Stimulated activated CD8-positive, alpha-beta memory T cell treated with anti-CD3 and anti-CD28 coated beads, Interleukin-2, amount 100 ng/mL, for 48 hours (primary cell): ENCODE measurements around the gene NEUROD1.
"Not testable (repeated sequence)": the region's sequence is repeated elsewhere in the genome, so short reads cannot be mapped to it uniquely, and the experiment has no call there.

Experiments used
- DNase-seq, 2 donors: peaks; one replicate each; pipeline ENCODE4 v3.0.0-alpha.2; 2020; ENCODE audit warnings: low read depth in 2 of 2

NEUROD1 gene

DNA sequence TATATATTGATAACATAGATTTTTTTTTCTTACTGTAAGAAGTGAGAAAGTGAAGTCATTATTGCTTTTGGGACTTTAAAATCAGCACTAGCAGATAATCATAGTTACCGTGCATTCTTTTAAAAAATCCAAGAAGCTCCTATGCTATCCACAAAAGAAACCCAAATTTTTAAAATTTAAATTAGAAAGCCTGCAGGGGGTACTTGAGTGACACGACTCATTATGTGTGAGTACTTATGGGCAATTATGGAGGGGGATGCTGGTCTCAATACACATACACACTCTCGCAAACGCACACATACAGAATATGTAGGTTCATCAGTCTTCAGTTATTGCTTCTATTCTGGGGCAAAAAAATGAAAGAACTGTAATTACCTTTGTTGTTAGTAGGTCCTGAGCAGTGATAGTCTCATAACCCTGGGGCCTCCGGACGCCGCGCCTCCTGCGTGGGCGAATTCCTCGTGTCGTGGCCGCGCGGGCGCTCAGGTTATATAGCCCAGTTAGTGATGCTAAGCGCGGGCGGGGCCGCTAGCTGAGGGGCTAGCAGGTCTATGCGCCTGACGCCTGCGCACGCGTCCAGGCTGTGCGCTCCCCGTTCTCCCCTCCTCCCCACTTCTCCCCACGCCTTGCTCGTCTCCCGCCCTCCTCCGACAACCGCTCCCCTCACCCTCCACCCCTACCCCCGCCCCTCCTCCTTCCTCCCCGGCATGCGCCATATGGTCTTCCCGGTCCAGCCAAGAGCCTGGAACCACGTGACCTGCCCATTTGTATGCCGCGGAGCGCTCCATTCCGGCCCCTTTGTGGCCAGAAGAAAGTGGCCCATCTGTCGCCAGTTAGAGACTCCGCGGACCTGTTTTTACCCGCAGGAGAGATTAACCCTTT, at the start of gene NEUROD1:
Gene NEUROD1, minus strand, starts transcription at position 463 of the 882 bp plus-strand sequence. CDS start 1,657 bp downstream, outside the sequence.
- no peak for DNase-seq

DNA sequence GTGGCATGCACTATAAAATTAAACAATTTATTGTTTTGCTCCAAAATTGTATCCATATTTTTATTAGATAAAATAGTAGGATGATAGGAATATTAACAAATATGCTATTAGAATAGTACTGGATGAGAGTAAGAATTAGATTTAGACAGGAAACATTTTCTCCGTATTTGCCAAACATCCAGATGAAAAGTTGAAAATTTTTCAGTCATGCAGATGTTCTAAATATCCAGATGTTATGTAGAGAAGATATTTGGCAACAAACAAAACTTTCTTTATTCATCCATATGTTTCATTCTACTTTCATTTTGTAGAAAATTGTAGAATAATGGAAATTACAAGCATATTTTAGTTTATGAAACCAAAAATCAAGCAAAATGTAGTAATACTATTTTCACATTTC, 45.2 kb upstream of the NEUROD1 start:
- no peak for DNase-seq

DNA sequence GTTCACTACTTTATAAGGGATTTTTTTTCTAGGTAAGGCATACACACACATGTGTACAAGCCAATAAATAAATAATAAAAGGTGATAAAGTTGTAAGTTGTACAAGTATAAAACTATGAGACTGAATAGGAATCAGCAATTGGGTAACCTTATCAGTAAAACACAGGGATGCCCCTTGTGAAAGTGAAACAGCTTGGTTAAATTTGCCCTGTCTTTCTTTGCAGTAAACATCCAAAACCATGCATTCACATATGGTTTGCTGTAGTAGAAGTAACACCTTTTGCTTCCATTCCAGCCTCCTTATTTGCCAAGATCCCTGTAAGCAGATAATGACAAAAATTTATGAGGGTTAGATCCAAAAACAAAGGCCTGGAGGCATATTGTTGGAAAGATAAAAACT, 44.3 kb upstream of the NEUROD1 start:
- DNase-seq: no peak

DNA sequence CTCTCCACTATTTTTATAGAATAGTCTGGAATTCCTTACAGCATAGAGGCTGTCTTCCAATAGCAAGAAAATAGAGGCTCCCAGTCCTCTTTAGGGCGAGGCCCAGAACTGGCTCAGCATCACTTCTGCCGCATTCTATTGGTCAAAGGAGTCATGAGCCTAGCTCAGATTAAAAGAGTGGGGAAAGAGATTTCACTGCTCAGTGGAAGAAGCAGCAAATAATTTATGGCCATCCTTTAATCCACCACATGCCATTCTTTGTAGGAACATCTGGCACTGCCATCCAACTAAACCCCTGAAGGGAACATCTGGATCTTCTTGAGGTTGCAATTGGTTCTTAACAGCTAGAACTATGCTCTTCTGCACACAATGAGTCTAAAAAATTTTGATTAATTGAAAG, 43.4 kb upstream of the NEUROD1 start:
- DNase-seq: no peak

DNA sequence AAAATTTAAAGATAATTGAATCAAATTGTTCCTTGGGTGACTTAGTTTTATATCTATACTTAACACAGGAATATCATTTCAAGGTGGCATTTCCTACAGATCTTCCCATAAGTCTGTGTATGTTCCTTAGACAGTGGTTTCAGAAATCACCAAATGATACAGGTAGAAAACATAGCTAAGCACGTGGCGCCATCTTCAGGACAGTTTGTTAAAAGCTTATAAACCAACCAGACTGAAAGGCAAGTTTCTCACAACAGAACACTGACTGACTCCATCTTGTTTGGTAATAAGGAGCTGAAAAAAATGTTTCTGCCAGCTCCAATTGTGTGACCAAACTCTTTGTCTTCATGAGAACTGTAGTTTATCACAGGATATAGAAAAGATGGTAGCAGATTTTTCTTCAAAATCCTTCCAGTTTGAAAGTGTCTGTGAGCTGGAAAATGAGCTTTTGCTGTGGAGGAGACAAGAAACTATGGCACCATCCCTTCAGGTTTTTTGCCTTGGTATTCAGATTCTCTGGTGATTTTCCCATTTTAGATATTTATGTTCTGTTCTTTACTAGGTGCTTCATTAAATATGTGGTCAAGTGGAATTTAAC, 34.8 kb upstream of the NEUROD1 start:
- peak; percentile 18 to 38 for DNase-seq

GRCh38 chr2:181711051-181711450, 30.7 kb upstream of the NEUROD1 start:
- DNase-seq: not testable (repeated sequence)

- not testable (repeated sequence) for DNase-seq
These were observed 22.2 kb upstream of the NEUROD1 start for GRCh38 chr2:181702519-181702918.

- no peak for DNase-seq
These were observed 17.9 kb upstream of the NEUROD1 start for GRCh38 chr2:181698223-181698622.

DNA sequence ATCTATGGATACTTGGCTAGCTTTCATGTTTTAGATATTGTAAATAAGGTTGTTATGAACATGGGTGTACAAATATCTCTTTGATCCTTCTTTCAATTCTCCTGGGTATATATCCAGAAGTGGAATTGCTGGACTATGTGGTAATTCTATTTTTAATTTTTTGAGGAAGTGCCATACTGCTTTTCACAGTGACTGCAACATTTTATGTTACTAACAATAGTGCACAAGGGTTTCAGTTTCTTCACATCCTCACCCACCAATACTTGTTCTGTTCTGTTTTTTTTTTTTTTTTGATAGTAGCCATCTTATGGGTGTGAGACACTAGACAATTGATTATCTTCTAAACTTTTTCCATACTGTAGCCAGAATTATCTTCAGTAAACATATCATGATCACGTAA, 17.3 kb upstream of the NEUROD1 start:
- DNase-seq: no peak

GRCh38 chr2:181697126-181697525, 16.8 kb upstream of the NEUROD1 start:
- DNase-seq: no peak

GRCh38 chr2:181694271-181694670, 14.0 kb upstream of the NEUROD1 start:
- DNase-seq: no peak

GRCh38 chr2:181690860-181691259, 10.5 kb upstream of the NEUROD1 start:
- DNase-seq: no peak

GRCh38 chr2:181686576-181687185, 6.4 kb upstream of the NEUROD1 start:
- no peak for DNase-seq

DNA sequence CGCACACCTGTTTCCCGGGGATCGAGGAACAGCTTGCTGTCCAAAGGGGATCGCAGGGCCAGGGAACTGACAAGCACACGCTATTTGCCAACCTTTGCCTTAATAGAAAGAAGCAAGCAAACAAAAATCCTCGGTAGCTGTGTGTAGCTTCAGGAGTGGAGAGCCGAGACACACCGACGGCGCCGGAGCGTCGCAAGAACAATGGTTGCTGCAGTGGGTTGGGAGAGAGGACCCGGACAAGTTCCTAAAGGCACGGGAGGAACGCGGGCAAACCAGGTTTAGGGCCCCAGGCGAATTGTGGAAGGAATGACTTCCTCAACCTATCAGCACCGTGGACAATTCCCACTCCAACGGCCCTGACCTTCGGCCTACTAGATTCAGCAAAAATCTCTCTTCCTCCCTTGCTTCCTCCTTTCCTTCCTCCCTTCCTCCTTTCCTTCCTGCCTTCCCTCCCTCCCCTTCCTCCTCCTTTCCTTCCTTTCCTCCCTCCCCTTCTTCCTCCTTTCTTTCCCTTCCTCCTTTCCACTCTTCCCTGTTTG, 4.9 kb upstream of the NEUROD1 start:
- no peak for DNase-seq

- DNase-seq: no peak
These were observed 4.3 kb upstream of the NEUROD1 start for GRCh38 chr2:181684454-181685149.

DNA sequence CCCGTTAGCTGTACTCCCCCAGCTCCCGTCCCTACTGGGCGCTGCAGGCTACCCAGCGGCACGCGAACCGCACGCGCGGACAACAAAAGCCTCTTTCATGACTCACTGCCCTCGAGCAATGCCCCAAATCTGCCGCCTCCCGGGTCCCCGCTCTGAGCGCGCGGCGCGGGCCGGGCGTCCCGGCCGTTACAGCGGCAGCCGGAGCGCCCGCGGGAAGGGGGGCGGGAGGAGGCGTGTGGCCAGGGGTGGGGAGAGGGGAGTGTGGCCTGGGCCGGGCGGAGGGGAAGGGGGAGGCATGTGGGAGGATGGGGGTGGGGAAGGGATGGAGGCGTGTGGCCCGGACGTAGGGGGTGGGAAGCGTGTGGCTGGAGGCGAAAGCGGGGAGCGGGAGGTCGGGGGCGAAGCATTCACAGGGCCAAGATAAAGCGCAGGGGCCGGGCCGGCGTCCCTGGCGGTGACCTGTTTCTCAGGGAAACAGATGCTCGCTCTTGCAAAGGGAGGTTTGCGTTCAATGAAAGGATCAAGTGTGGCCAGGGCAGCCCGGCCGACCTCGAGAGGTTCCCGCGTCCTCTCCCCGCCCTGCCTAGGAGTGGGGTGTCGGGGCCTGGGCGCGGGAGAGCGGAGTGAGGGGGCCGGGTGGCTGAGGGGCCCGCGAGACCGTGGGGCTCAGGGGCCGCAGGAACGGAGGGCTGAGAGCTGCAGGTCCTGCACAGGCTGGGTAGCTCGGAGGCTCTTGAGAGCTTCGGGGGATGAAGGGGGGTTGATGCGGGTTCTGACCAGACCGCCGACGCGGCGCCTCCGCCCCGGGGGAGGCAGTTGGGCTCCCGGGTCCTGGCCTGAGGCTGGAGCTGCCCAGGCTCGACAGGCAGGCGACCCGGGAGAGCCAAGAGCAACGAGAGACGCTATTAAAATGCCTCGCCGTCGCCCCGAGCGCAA, 3.5 kb upstream of the NEUROD1 start:
- DNase-seq: no peak

GRCh38 chr2:181682795-181683517, 2.6 kb upstream of the NEUROD1 start:
- no peak for DNase-seq

GRCh38 chr2:181682026-181682789, 1.9 kb upstream of the NEUROD1 start:
- no peak for DNase-seq
